ENCODE measurements around the gene SLC5A8.
A peak's percentile ranks its signal among the peaks of the same experiment; 100 is the strongest.

Gene SLC5A8, protein sequence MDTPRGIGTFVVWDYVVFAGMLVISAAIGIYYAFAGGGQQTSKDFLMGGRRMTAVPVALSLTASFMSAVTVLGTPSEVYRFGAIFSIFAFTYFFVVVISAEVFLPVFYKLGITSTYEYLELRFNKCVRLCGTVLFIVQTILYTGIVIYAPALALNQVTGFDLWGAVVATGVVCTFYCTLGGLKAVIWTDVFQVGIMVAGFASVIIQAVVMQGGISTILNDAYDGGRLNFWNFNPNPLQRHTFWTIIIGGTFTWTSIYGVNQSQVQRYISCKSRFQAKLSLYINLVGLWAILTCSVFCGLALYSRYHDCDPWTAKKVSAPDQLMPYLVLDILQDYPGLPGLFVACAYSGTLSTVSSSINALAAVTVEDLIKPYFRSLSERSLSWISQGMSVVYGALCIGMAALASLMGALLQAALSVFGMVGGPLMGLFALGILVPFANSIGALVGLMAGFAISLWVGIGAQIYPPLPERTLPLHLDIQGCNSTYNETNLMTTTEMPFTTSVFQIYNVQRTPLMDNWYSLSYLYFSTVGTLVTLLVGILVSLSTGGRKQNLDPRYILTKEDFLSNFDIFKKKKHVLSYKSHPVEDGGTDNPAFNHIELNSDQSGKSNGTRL

DNA sequence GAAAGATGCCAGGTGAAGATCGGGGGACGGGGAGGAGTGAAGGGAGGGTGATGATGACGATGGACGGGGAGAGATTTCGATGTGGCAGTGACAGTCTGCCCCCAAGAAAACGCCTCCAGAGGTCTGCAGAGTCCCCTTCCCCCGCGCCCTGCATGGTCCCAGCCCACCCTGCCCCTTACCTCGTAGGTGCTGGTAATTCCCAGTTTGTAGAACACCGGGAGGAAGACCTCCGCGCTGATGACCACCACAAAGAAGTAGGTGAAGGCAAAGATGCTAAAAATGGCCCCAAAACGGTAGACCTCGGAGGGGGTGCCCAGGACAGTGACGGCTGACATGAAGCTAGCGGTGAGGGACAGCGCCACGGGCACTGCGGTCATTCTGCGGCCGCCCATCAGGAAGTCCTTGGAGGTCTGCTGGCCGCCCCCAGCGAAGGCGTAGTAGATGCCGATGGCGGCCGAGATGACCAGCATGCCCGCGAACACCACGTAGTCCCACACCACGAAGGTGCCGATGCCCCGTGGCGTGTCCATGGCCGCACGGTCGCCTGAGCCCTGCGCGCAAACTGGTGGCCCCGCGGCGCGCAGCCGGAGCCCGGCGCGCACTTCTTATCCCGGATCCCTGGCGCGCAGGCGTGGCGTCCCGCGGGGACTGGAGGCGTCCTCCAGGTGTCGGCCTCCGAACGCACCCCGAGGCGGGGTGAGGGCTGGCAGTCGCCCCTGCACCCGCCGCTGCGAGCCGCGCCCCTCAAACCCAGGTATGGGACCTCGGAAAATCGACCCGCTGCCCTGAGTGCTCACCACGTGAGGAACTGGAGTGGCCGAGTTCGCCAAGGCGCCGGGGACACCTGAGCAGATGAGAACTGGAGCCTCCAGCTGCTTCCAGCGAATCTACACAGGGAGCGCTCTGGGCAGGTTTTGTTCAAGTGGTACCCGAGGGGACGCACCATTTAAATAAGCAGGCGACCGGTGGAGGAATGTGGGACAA is at the start of gene SLC5A8:
Gene SLC5A8 (minus strand): TSS at position 920 of the 984 bp plus-strand sequence. CDS start 390 bp downstream, at position 530.
- DNase-seq (ENCODE audit: low read depth) = no peak

GRCh38 chr12:101257357-101257756 is 47.3 kb upstream of the SLC5A8 start:
- DNase-seq (ENCODE audit: low read depth) = no peak

DNA sequence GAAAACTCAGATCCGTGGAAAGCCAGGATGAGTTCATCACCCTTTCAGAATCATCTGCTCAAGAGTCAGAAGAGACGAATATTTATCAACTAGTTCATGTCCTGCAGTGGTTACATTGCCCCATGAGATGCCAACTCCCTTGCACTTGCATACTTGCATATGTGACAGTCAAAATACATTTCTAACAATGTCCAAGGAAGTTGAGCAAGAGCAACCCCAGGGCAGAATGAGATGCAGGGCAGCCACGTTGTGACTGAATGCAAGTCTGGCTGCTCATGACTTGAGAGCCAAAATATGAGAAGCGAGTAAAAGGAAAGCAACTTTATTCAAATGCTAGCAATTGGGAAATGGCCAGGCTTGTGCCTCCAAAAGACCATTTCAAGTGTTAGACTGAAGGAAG is 46.2 kb upstream of the SLC5A8 start:
- DNase-seq (ENCODE audit: low read depth) = no peak

DNA sequence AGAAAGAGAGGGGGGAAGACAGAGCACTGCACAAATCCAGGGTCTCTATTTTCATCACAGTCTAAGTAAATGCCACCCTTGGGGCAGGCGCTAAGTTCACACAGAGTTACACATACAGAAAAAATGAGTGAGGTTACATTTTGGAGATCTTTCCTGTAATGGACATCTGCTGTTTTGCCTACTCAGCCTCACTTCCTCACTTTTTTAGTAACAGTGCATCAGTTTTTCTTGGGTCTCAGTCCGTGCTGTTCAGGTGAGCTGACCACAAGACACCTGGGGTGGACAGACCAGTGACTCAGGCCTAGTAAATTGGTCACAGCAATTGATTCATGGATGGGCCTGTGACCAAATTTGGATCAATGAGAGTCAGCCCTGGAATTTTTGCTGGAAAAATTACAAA is 33.6 kb upstream of the SLC5A8 start:
- no peak for DNase-seq (ENCODE audit: low read depth)

DNA sequence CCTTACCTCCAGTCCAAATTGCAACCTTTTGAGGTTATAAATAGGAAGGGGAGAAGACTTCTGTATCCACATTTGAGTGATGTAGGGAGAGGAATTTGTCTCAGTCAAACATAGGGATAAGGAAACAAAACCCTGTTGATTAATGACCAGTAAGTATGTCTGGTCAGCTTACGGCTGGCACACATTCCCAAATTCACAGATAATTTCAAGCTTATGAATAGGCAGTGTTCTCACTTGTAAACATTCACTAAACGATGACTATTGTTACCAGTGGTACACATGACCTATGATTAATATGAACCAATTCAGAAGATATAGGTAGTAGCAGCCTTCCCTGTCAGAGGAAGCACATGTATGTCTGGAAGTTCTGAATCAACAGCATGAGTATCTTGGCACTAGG is 33.0 kb upstream of the SLC5A8 start:
- DNase-seq (ENCODE audit: low read depth) = no peak

DNA sequence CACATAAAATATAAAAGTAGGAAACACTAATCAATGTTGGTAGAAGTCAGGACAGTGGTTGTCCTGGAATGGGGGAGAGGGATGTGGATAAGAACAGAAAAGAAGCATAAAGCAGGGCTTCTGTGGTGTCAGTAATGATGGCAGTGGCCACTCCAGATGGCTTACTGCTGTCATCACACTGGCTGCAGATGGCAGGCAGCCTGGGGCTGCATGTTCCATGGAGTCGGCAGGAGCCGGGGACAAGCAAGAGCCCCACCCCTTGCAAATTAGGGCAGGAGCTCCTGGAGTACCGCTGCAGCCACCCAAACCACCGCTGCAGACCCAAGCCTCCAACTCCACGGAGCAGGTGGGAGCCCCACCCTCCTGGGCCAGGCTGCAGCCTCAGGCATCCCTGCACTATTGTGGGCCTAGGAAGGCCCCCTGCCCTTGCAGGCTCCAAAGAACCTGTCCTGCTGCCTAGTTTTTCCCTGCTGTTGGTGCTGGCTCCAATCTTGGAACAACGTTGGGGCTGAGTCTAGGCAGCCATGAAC is 28.8 kb upstream of the SLC5A8 start:
- no peak for DNase-seq (ENCODE audit: low read depth)

GRCh38 chr12:101238306-101238705 is 28.3 kb upstream of the SLC5A8 start:
- DNase-seq (ENCODE audit: low read depth) = no peak

DNA sequence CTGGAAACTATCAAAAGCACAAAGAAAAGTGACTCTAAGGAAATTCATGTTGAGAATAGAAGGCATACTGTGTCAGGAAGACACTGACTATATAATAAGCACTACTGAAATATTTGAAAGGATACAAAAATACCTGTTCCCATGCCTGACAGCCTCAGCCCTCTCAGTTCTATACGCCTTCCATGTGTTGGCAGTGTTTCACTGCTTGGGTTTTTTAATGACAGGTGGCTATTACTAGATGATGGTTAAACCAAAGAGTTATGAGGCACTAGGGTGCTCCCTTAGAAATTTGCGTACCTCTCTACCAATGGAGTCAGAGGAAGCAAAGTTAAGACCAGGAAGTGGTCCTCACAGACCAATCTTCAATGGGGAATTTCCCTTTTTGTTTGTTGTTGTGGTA is 25.6 kb upstream of the SLC5A8 start:
- no peak for DNase-seq (ENCODE audit: low read depth)

DNA sequence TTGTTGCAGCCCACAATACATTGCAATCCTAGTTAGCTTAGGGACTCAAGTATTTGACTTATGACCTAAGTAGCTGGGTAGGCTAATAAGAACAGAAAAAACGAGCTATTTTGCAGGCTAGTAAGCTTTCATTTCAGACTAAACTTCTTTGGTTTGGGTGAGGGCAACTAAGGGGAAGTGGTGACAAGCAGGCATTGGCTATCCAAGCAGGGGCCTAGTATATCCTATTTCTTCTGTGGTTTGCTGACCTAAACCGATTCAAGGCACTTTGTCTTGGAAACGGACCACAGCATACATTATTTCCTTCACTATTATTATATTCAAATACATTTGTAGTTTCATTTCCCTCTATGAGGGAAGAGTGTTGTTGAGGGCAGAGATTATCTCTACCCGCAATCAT is 21.6 kb upstream of the SLC5A8 start:
- no peak for DNase-seq (ENCODE audit: low read depth)

GRCh38 chr12:101230547-101230946 is 20.5 kb upstream of the SLC5A8 start:
- DNase-seq (ENCODE audit: low read depth) = peak; percentile 82

DNA sequence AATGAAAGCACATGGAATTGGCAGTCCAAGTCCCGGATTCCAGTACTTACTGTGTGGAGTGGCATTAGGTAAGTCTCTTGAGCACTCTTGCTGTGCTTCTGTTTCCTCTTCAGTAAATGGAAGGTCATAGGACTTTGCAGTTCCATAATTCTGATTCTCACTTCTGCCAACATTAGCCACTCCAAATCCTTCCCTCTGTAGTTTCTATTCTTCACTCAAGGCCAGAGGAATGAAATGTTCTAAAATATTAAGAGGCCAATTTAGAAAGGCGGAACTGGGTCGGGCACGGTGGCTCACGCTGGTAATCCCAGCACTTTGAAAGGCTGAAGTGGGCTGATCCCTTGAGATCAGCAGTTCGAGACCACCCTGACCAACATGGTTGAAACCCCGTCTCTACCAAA is 19.8 kb upstream of the SLC5A8 start:
- no peak for DNase-seq (ENCODE audit: low read depth)

- no peak for DNase-seq (ENCODE audit: low read depth)
Observed at GRCh38 chr12:101221301-101221700, 11.3 kb upstream of the SLC5A8 start.

GRCh38 chr12:101216810-101217209 is 6.8 kb upstream of the SLC5A8 start:
- no peak for DNase-seq (ENCODE audit: low read depth)

- no peak for DNase-seq (ENCODE audit: low read depth)
Observed at GRCh38 chr12:101207086-101207780, 2.8 kb downstream of the SLC5A8 start.

- no peak for DNase-seq (ENCODE audit: low read depth)
Observed at GRCh38 chr12:101204602-101205304, 5.3 kb downstream of the SLC5A8 start.

GRCh38 chr12:101200824-101201223 is 9.2 kb downstream of the SLC5A8 start:
- DNase-seq (ENCODE audit: low read depth) = no peak

- no peak for DNase-seq (ENCODE audit: low read depth)
Observed at GRCh38 chr12:101200145-101200544, 9.9 kb downstream of the SLC5A8 start.

GRCh38 chr12:101186291-101186690 is 23.7 kb downstream of the SLC5A8 start:
- DNase-seq (ENCODE audit: low read depth) = no peak

- peak; percentile 3 for DNase-seq (ENCODE audit: low read depth)
Observed at GRCh38 chr12:101181776-101182175, 28.3 kb downstream of the SLC5A8 start.

DNA sequence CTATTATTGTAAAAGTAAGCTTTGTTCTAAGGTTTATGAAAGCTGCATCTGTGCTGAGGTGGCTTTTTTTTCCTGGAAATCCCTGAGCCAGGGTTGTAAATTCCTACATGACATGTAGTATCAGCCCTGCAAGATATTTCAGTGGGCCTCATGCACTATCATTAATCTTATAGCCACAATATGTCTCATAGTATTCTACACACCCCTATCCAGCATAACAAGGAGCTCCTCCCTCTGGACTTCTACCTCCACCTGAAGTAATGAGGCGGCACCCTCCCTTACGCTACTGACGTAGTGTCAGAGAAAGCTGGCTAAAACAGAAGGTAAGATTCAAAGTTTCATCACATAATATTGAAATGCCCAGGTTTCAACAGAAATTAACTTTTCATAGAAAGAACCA is 35.5 kb downstream of the SLC5A8 start:
- DNase-seq (ENCODE audit: low read depth) = no peak

GRCh38 chr12:101173197-101173749 is 36.8 kb downstream of the SLC5A8 start:
- DNase-seq (ENCODE audit: low read depth) = no peak

All from iris pigment epithelial cell (primary cell).